HEK293 (cell line): ENCODE data around the gene USP2.

Experiments
- GLI2 ChIP-seq: fragments of 450-650 bp; formaldehyde crosslinking; IDR thresholded peaks from 2 replicates; pipeline ENCODE4; 2017; ENCODE audit warnings: missing biosample characterization, missing genetic modification characterization, low read depth, borderline replicate concordance
- KLF17 ChIP-seq: fragments of 450-650 bp; formaldehyde crosslinking; IDR thresholded peaks from 2 replicates; pipeline ENCODE4 v1.5.1; 2016; ENCODE audit warnings: missing biosample characterization, missing genetic modification characterization
- KLF9 ChIP-seq: fragments of 450-650 bp; formaldehyde crosslinking; IDR thresholded peaks from 2 replicates; pipeline ENCODE4 v1.5.1; 2016; ENCODE audit warnings: missing biosample characterization, missing genetic modification characterization, low read depth
- YY1 ChIP-seq: fragments of 450-650 bp; formaldehyde crosslinking; IDR thresholded peaks from 2 replicates; pipeline ENCODE4 v1.5.1; 2018; ENCODE audit warnings: missing biosample characterization, missing genetic modification characterization
- ZBTB21 ChIP-seq: fragments of 450-650 bp; formaldehyde crosslinking; IDR thresholded peaks from 2 replicates; pipeline ENCODE4 v1.5.1; 2017; ENCODE audit warnings: missing biosample characterization, missing genetic modification characterization
- ZNF354C ChIP-seq: fragments of 450-650 bp; formaldehyde crosslinking; IDR thresholded peaks from 2 replicates; pipeline ENCODE4 v1.5.1; 2016; ENCODE audit warnings: missing biosample characterization, missing genetic modification characterization, low read depth, borderline replicate concordance
- ZNF623 ChIP-seq: fragments of 450-650 bp; formaldehyde crosslinking; IDR thresholded peaks from 2 replicates; pipeline ENCODE4 v1.5.1; 2016; ENCODE audit warnings: missing biosample characterization, missing genetic modification characterization
- ZNF664 ChIP-seq: fragments of 450-650 bp; formaldehyde crosslinking; IDR thresholded peaks from 2 replicates; pipeline ENCODE4 v1.5.1; 2016; ENCODE audit warnings: missing biosample characterization, missing genetic modification characterization
- TF ChIP-seq, protein P1 (sequence below): fragments of 450-650 bp; formaldehyde crosslinking; IDR thresholded peaks from 2 replicates; pipeline ENCODE4 v1.5.1; 2016; ENCODE audit warnings: missing biosample characterization, missing genetic modification characterization
- TF ChIP-seq, protein P2 (sequence below): fragments of 450-650 bp; formaldehyde crosslinking; IDR thresholded peaks from 2 replicates; pipeline ENCODE4 v1.5.1; 2016; ENCODE audit warnings: missing biosample characterization, missing genetic modification characterization
- TF ChIP-seq, protein P3 (sequence below): fragments of 450-650 bp; formaldehyde crosslinking; IDR thresholded peaks from 2 replicates; pipeline ENCODE4 v1.5.1; 2017; ENCODE audit warnings: missing biosample characterization, missing genetic modification characterization
- TF ChIP-seq, protein P4 (sequence below): fragments of 450-650 bp; formaldehyde crosslinking; IDR thresholded peaks from 2 replicates; pipeline ENCODE4 v1.5.1; 2016; ENCODE audit warnings: missing biosample characterization, missing genetic modification characterization

DNA sequence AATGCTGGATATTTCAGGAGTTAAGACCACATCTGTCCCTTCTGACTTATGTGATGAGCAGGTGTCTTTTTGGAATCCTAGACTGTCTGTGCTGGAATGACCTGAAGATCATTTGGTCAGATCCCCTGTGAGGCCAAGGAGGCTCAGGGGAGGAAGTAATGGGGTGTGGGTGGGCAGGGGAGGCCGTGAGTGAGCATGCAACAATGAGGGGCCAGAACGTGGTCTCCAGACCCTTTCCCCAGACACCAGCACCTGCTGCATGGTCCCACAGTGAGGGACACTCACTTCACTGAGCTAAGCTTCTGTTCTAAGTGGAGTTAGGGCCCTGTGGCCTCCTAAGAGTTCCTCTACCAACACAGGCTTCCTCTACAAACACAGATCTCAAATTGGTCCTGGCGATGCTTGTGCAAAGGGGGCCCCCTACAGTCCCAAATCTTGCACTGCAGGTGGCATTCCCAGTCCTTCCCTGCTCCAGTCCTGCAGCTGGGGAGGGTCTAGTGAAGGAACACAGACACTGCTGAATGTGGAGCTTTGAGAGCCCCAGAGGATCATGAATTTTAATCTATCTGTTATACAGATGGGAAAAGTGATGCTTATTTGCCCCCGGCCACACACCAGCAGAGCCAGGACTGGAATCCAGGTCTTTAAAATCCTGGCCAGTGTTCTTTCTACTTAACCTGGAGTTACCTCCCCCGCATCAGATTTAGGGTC lies 7.4 kb downstream of the USP2 start:
- no peak for TF ChIP-seq ZNF354C
- TF ChIP-seq ZNF664, result no peak
- TF ChIP-seq, protein P1, sequence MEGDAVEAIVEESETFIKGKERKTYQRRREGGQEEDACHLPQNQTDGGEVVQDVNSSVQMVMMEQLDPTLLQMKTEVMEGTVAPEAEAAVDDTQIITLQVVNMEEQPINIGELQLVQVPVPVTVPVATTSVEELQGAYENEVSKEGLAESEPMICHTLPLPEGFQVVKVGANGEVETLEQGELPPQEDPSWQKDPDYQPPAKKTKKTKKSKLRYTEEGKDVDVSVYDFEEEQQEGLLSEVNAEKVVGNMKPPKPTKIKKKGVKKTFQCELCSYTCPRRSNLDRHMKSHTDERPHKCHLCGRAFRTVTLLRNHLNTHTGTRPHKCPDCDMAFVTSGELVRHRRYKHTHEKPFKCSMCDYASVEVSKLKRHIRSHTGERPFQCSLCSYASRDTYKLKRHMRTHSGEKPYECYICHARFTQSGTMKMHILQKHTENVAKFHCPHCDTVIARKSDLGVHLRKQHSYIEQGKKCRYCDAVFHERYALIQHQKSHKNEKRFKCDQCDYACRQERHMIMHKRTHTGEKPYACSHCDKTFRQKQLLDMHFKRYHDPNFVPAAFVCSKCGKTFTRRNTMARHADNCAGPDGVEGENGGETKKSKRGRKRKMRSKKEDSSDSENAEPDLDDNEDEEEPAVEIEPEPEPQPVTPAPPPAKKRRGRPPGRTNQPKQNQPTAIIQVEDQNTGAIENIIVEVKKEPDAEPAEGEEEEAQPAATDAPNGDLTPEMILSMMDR, result peak; percentile 34; the same call in 1 of the 2 replicates
- TF ChIP-seq, protein P2, sequence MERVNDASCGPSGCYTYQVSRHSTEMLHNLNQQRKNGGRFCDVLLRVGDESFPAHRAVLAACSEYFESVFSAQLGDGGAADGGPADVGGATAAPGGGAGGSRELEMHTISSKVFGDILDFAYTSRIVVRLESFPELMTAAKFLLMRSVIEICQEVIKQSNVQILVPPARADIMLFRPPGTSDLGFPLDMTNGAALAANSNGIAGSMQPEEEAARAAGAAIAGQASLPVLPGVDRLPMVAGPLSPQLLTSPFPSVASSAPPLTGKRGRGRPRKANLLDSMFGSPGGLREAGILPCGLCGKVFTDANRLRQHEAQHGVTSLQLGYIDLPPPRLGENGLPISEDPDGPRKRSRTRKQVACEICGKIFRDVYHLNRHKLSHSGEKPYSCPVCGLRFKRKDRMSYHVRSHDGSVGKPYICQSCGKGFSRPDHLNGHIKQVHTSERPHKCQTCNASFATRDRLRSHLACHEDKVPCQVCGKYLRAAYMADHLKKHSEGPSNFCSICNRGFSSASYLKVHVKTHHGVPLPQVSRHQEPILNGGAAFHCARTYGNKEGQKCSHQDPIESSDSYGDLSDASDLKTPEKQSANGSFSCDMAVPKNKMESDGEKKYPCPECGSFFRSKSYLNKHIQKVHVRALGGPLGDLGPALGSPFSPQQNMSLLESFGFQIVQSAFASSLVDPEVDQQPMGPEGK (tag by site-specific recombination), result no peak
- TF ChIP-seq, protein P3, sequence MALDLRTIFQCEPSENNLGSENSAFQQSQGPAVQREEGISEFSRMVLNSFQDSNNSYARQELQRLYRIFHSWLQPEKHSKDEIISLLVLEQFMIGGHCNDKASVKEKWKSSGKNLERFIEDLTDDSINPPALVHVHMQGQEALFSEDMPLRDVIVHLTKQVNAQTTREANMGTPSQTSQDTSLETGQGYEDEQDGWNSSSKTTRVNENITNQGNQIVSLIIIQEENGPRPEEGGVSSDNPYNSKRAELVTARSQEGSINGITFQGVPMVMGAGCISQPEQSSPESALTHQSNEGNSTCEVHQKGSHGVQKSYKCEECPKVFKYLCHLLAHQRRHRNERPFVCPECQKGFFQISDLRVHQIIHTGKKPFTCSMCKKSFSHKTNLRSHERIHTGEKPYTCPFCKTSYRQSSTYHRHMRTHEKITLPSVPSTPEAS, result no peak
- no peak for TF ChIP-seq YY1 (tag by site-specific recombination)
- no peak for TF ChIP-seq KLF9 (tag by site-specific recombination)
- no peak for TF ChIP-seq GLI2 (tag by site-specific recombination)
- TF ChIP-seq ZNF623 (tag by site-specific recombination), result no peak
- no peak for TF ChIP-seq ZBTB21 (tag by site-specific recombination)
- TF ChIP-seq, protein P4, sequence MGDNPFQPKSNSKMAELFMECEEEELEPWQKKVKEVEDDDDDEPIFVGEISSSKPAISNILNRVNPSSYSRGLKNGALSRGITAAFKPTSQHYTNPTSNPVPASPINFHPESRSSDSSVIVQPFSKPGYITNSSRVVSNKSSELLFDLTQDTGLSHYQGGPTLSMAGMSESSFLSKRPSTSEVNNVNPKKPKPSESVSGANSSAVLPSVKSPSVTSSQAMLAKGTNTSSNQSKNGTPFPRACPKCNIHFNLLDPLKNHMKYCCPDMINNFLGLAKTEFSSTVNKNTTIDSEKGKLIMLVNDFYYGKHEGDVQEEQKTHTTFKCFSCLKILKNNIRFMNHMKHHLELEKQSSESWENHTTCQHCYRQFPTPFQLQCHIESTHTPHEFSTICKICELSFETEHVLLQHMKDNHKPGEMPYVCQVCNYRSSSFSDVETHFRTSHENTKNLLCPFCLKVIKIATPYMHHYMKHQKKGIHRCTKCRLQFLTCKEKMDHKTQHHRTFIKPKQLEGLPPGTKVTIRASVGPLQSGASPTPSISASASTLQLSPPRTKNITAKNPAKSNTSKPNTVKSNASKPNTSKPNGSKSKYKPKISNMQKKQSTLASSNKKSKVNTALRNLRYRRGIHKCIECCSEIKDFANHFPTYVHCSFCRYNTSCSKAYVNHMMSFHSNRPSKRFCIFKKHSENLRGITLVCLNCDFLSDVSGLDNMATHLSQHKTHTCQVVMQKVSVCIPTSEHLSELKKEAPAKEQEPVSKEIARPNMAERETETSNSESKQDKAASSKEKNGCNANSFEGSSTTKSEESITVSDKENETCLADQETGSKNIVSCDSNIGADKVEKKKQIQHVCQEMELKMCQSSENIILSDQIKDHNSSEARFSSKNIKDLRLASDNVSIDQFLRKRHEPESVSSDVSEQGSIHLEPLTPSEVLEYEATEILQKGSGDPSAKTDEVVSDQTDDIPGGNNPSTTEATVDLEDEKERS (tag by site-specific recombination), result no peak
- no peak for TF ChIP-seq KLF17 (tag by site-specific recombination)
